ENCODE data around the gene PPP1CB. TPM values are rescaled to one million over a fixed set of nuclear protein-coding genes. Genes with fewer than 3 reads are reported as not detected.
A peak's percentile ranks its signal among the peaks of the same experiment; 100 is the strongest.

The PPP1CB gene
- total and polyA plus RNA-seq, 10 of the 15 experiments (the other 5 are each of a cell fraction or from before 2014, with no cell fraction given) = 37.5 to 176 (median 84.9) TPM

DNA sequence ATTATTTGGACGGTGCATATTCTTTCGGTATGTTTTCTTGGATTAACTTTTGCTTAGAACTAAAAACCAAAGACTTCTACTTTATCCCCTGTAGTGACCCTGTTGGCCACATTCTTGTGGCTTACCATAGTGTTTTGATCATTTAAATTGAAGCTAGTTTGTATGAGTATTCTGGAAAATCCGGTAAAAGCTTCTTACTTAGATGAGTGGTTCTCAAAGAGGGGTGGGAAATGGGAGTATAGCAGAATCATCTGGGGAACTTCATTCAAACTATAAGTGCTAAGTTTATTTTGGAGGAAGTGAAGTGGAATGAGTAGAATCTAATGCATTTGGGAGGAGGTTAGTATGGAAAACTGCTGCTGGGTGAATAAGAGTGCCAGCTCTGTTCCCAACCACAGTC lies 3.8 kb downstream of the PPP1CB start:
- H4K20me1 ChIP-seq (ENCODE audit: control insufficient read depth, insufficient read depth) = peaks cover 4% of the 10 kb centered on the region; the same call in 1 of the 2 replicates

More for the DNA sequence above, 3.8 kb downstream of the PPP1CB start:
- no peak overlapping the region for H2AFZ ChIP-seq (ENCODE audit: control insufficient read depth, low read depth, low read length)
- peak overlapping the region; percentile 53; the same call in 1 of the 2 replicates for H3K4me3 ChIP-seq
- 83% methylated on average over 3 of the region's 3 CpGs for WGBS (ENCODE audit: insufficient coverage, insufficient replicate concordance, low lambda C conversion rate, missing lambda C conversion rate)
- ChIA-PET CTCF (interaction anchor here (0.6 to 12.2 kb wide), 7 partner anchors 44 to 361 kb away, joined by 3 to 155 read pairs (median 3); no protein-coding TSS in a partner anchor), RAD21 (ENCODE audit: unreplicated experiment) (interaction anchor here (1.1 to 5.2 kb wide), 2 partner anchors 138 to 161 kb away, joined by 3 to 61 read pairs; no protein-coding TSS in a partner anchor), SMC1A (ENCODE audit: uncharacterized antibody, unreplicated experiment) (interaction anchor here (0.8 to 2.7 kb wide), 6 partner anchors 8 to 161 kb away, joined by 3 to 36 read pairs (median 4); no protein-coding TSS in a partner anchor), POLR2A (interaction anchor here (4.1 kb wide), 1 partner anchor 161 kb away, joined by 16 read pairs; no protein-coding TSS in a partner anchor)
- DNase-seq (ENCODE audit: low read depth, low spot score) = no peak
- in situ Hi-C loops (cut with MboI) = no loop called here
- H3K4me2 ChIP-seq (ENCODE audit: control insufficient read depth, insufficient read depth) = peak overlapping the region; percentile 35; the same call in 1 of the 2 replicates
- H3K4me1 ChIP-seq (ENCODE audit: control insufficient read depth, insufficient read depth, low read length) = peaks cover 2% of the 10 kb centered on the region; the same call in 1 of the 2 replicates
- no peaks in the 10 kb centered on the region for H3K9me3 ChIP-seq (replicated peaks; ENCODE audit: control insufficient read depth, insufficient read depth, low read length)
- TF ChIP-seq MYB (IDR thresholded peaks at IDR 0.05; ENCODE audit: borderline replicate concordance, low read depth, low read length) (no peak), NR2F1 (conservative IDR thresholded peaks at IDR 0.05) (no peak), NFYB (IDR thresholded peaks at IDR 0.05; ENCODE audit: insufficient read depth, low read depth, low read length) (no peak)
- TF ChIP-seq, protein P1, sequence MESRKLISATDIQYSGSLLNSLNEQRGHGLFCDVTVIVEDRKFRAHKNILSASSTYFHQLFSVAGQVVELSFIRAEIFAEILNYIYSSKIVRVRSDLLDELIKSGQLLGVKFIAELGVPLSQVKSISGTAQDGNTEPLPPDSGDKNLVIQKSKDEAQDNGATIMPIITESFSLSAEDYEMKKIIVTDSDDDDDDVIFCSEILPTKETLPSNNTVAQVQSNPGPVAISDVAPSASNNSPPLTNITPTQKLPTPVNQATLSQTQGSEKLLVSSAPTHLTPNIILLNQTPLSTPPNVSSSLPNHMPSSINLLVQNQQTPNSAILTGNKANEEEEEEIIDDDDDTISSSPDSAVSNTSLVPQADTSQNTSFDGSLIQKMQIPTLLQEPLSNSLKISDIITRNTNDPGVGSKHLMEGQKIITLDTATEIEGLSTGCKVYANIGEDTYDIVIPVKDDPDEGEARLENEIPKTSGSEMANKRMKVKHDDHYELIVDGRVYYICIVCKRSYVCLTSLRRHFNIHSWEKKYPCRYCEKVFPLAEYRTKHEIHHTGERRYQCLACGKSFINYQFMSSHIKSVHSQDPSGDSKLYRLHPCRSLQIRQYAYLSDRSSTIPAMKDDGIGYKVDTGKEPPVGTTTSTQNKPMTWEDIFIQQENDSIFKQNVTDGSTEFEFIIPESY (IDR thresholded peaks at IDR 0.05) = no peak
- FAIRE-seq = no peak
- H3K79me2 ChIP-seq (ENCODE audit: control insufficient read depth, insufficient read depth, low read length) = peaks cover 95% of the 10 kb centered on the region
- H3K36me3 ChIP-seq (ENCODE audit: control insufficient read depth in 2 of 2, insufficient read depth in 2 of 2, low read length in 1 of 2) = peaks cover 0 to 5% of the 10 kb centered on the region in 2 experiments; a peak in 1 of 4 replicates
- no peak overlapping the region; the same call in 1 of the 2 replicates for H3K27ac ChIP-seq (ENCODE audit: control insufficient read depth, insufficient read depth)
- no TSS peak for BruUV-seq (replicated peaks)
- no peaks in the 10 kb centered on the region for H3K27me3 ChIP-seq (replicated peaks in 1 of 2; ENCODE audit: control insufficient read depth in 2 of 2, insufficient read depth in 2 of 2, low read length in 1 of 2)
- intact Hi-C loops (cut with micrococcal nuclease; ENCODE audit: unreplicated experiment) = loop anchor here (10.0 kb wide), 1 partner anchor 139 kb away; the partner anchor contains the start of gene WDR43
- ATAC-seq = no peak
- no peak overlapping the region for H3K9ac ChIP-seq (ENCODE audit: control insufficient read depth, insufficient read depth, low read length)

Measured in GM12878 (cell line).